Measurements from ENCODE around the gene P2RY11.

Gene P2RY11

GRCh38 chr19:10145031-10145430, 33.5 kb downstream of the P2RY11 start:
- TF ChIP-seq ZFP3 (CRISPR knock-in tag; IDR thresholded peaks at IDR 0.05) (no peak), ISL1 (CRISPR knock-in tag; IDR thresholded peaks at IDR 0.05) (no peak), ZC3H10 (CRISPR knock-in tag; IDR thresholded peaks at IDR 0.05) (no peak), ZFP30 (CRISPR knock-in tag; IDR thresholded peaks at IDR 0.05) (no peak), PATZ1 (CRISPR knock-in tag; IDR thresholded peaks at IDR 0.05; ENCODE audit: borderline replicate concordance) (no peak), ARNTL (CRISPR knock-in tag; IDR thresholded peaks at IDR 0.05; ENCODE audit: borderline replicate concordance, low read depth) (no peak), POU6F1 (CRISPR knock-in tag; IDR thresholded peaks at IDR 0.05; ENCODE audit: borderline replicate concordance, low read depth) (no peak), ESRRG (CRISPR knock-in tag; IDR thresholded peaks at IDR 0.05) (no peak), ZNF8 (CRISPR knock-in tag; IDR thresholded peaks at IDR 0.05) (no peak), CSRNP3 (CRISPR knock-in tag; IDR thresholded peaks at IDR 0.05) (no peak), TSHZ2 (CRISPR knock-in tag; IDR thresholded peaks at IDR 0.05) (no peak)
- no peak for ATAC-seq

GRCh38 chr19:10146142-10146541, 34.6 kb downstream of the P2RY11 start:
- no peak for TF ChIP-seq PPARA (CRISPR knock-in tag; IDR thresholded peaks at IDR 0.05; ENCODE audit: borderline replicate concordance)
- no peak for TF ChIP-seq ZNF565 (CRISPR knock-in tag; conservative IDR thresholded peaks at IDR 0.05; ENCODE audit: low read depth)
- TF ChIP-seq CREB5 (CRISPR knock-in tag; IDR thresholded peaks at IDR 0.05; ENCODE audit: low read depth), result no peak
- TF ChIP-seq TOX (CRISPR knock-in tag; IDR thresholded peaks at IDR 0.05; ENCODE audit: borderline replicate concordance), result no peak
- TF ChIP-seq BACH2 (CRISPR knock-in tag; IDR thresholded peaks at IDR 0.05; ENCODE audit: borderline replicate concordance), result no peak
- no peak for TF ChIP-seq SNAI2 (CRISPR knock-in tag; IDR thresholded peaks at IDR 0.05)
- TF ChIP-seq ZNF8 (CRISPR knock-in tag; IDR thresholded peaks at IDR 0.05), result no peak
- TF ChIP-seq ZFP3 (CRISPR knock-in tag; IDR thresholded peaks at IDR 0.05), result no peak
- no peak for ATAC-seq

GRCh38 chr19:10149427-10149826, 37.9 kb downstream of the P2RY11 start:
- no peak for TF ChIP-seq ESRRG (CRISPR knock-in tag; IDR thresholded peaks at IDR 0.05)
- no peak for TF ChIP-seq RARB (CRISPR knock-in tag; IDR thresholded peaks at IDR 0.05)
- TF ChIP-seq TOX (CRISPR knock-in tag; IDR thresholded peaks at IDR 0.05; ENCODE audit: borderline replicate concordance), result no peak
- TF ChIP-seq ARNTL (CRISPR knock-in tag; IDR thresholded peaks at IDR 0.05; ENCODE audit: borderline replicate concordance, low read depth), result no peak
- TF ChIP-seq POU6F1 (CRISPR knock-in tag; IDR thresholded peaks at IDR 0.05; ENCODE audit: borderline replicate concordance, low read depth), result no peak
- no peak for TF ChIP-seq OSR1 (CRISPR knock-in tag; IDR thresholded peaks at IDR 0.05)
- TF ChIP-seq PATZ1 (CRISPR knock-in tag; IDR thresholded peaks at IDR 0.05; ENCODE audit: borderline replicate concordance), result no peak
- TF ChIP-seq GLIS3 (CRISPR knock-in tag; IDR thresholded peaks at IDR 0.05), result no peak
- no peak for TF ChIP-seq ZNF565 (CRISPR knock-in tag; conservative IDR thresholded peaks at IDR 0.05; ENCODE audit: low read depth)
- no peak for TF ChIP-seq BACH2 (CRISPR knock-in tag; IDR thresholded peaks at IDR 0.05; ENCODE audit: borderline replicate concordance)
- TF ChIP-seq ZNF8 (CRISPR knock-in tag; IDR thresholded peaks at IDR 0.05), result no peak
- no peak for TF ChIP-seq ZFP30 (CRISPR knock-in tag; IDR thresholded peaks at IDR 0.05)
- no peak for TF ChIP-seq ZNF70 (CRISPR knock-in tag; IDR thresholded peaks at IDR 0.05)
- no peak for TF ChIP-seq ISL1 (CRISPR knock-in tag; IDR thresholded peaks at IDR 0.05)
- no peak for TF ChIP-seq TCF4 (CRISPR knock-in tag; IDR thresholded peaks at IDR 0.05; ENCODE audit: borderline replicate concordance)
- TF ChIP-seq CSRNP3 (CRISPR knock-in tag; IDR thresholded peaks at IDR 0.05), result no peak
- TF ChIP-seq SNAI2 (CRISPR knock-in tag; IDR thresholded peaks at IDR 0.05), result no peak
- ATAC-seq, result no peak
